Ishikawa (cell line): ENCODE measurements around the gene MLLT1.

ENCODE experiments used
- CEBPB ChIP-seq: IDR thresholded peaks from 2 replicates; pipeline ENCODE4 v1.6.1; 2012
- CREB1 ChIP-seq: IDR thresholded peaks from 2 replicates; pipeline ENCODE4 v1.6.1; 2012; ENCODE audit warnings: low read depth
- EGR1 ChIP-seq: IDR thresholded peaks from 2 replicates; pipeline ENCODE4 v1.6.1; 2012
- EP300 ChIP-seq: IDR thresholded peaks from 2 replicates; pipeline ENCODE4 v1.6.1; 2012; ENCODE audit warnings: borderline replicate concordance
- NFIC ChIP-seq: IDR thresholded peaks from 2 replicates; pipeline ENCODE4 v1.6.1; 2012
- TAF1 ChIP-seq: IDR thresholded peaks from 2 replicates; pipeline ENCODE4 v1.6.1; 2012; ENCODE audit warnings: low read depth, mild to moderate bottlenecking
- TCF12 ChIP-seq: IDR thresholded peaks from 2 replicates; pipeline ENCODE4 v1.6.1; 2012; ENCODE audit warnings: low read depth
- TEAD4 ChIP-seq: IDR thresholded peaks from 2 replicates; pipeline ENCODE4 v1.6.1; 2012
- YY1 ChIP-seq: IDR thresholded peaks from 2 replicates; pipeline ENCODE4 v1.6.1; 2012; ENCODE audit warnings: low read depth
- ZBTB7A ChIP-seq: IDR thresholded peaks from 2 replicates; pipeline ENCODE4 v1.6.1; 2012; ENCODE audit warnings: low read depth
- TF ChIP-seq, protein P1 (sequence below): IDR thresholded peaks from 2 replicates; pipeline ENCODE4 v1.6.1; 2012; ENCODE audit warnings: low read depth, mild to moderate bottlenecking
- TF ChIP-seq, protein P2 (sequence below): IDR thresholded peaks from 2 replicates; pipeline ENCODE4 v1.6.1; 2012

DNA sequence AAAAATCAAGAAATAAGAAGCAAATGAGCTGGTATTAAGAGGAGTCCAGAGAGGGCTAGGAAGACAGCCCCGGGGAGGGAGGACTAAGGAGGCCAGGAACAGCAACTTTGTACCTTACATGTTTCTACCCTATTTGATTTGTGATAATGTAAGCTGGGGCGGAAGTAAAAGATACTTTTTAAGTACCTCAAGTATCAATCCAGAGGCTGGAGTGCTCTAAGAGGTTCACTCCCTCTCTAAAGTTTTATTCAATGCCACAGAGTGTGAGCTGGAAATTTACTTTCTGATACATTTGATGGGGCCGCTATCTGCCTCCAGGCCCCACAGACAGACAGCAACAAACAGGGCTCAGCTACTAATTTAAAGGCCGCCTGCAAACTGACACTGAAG is 11.4 kb downstream of the MLLT1 start:
- TF ChIP-seq, protein P1, sequence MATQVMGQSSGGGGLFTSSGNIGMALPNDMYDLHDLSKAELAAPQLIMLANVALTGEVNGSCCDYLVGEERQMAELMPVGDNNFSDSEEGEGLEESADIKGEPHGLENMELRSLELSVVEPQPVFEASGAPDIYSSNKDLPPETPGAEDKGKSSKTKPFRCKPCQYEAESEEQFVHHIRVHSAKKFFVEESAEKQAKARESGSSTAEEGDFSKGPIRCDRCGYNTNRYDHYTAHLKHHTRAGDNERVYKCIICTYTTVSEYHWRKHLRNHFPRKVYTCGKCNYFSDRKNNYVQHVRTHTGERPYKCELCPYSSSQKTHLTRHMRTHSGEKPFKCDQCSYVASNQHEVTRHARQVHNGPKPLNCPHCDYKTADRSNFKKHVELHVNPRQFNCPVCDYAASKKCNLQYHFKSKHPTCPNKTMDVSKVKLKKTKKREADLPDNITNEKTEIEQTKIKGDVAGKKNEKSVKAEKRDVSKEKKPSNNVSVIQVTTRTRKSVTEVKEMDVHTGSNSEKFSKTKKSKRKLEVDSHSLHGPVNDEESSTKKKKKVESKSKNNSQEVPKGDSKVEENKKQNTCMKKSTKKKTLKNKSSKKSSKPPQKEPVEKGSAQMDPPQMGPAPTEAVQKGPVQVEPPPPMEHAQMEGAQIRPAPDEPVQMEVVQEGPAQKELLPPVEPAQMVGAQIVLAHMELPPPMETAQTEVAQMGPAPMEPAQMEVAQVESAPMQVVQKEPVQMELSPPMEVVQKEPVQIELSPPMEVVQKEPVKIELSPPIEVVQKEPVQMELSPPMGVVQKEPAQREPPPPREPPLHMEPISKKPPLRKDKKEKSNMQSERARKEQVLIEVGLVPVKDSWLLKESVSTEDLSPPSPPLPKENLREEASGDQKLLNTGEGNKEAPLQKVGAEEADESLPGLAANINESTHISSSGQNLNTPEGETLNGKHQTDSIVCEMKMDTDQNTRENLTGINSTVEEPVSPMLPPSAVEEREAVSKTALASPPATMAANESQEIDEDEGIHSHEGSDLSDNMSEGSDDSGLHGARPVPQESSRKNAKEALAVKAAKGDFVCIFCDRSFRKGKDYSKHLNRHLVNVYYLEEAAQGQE = no peak
- TF ChIP-seq EP300 (no peak), TCF12 (no peak), NFIC (no peak), CREB1 (no peak), YY1 (no peak), CEBPB (no peak), TEAD4 (no peak), EGR1 (no peak), TAF1 (no peak), ZBTB7A (no peak)
- TF ChIP-seq, protein P2, sequence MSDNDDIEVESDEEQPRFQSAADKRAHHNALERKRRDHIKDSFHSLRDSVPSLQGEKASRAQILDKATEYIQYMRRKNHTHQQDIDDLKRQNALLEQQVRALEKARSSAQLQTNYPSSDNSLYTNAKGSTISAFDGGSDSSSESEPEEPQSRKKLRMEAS = no peak
